Duodenal mucosa (tissue), 2 donors: Measurements from ENCODE around the gene FPGS.
"Not testable (repeated sequence)": the region's sequence is repeated elsewhere in the genome, so short reads cannot be mapped to it uniquely, and the experiment has no call there.

Experiments used
- H3K27ac ChIP-seq: one replicate; pipeline ENCODE4 v1.7.0; 2013; ENCODE audit warnings: low read depth, low read length
- H3K27me3 ChIP-seq, 2 donors: one replicate each; pipeline ENCODE4 v1.7.0; 2013; ENCODE audit warnings: low read length in 2 of 2, control low read depth in 1 of 2; ENCODE audit not compliant: insufficient read depth in 2 of 2, control insufficient read depth in 1 of 2
- H3K36me3 ChIP-seq, 2 donors: one replicate each; pipeline ENCODE4 v1.7.0; 2013; ENCODE audit warnings: low read length in 2 of 2, control low read depth in 1 of 2; ENCODE audit not compliant: insufficient read depth in 2 of 2, control insufficient read depth in 1 of 2
- H3K4me1 ChIP-seq, 2 donors: one replicate each; pipeline ENCODE4 v1.7.0; 2013; ENCODE audit warnings: low read length in 2 of 2, control low read depth in 1 of 2; ENCODE audit not compliant: insufficient read depth in 2 of 2, control insufficient read depth in 1 of 2
- H3K4me3 ChIP-seq, 2 donors: one replicate each; pipeline ENCODE4 v1.7.0; 2013; ENCODE audit warnings: low read length in 2 of 2, low read depth in 1 of 2
- H3K9ac ChIP-seq, 2 donors: one replicate each; pipeline ENCODE4 v1.7.0; 2013; ENCODE audit warnings: low read length in 2 of 2, low read depth in 1 of 2
- H3K9me3 ChIP-seq, 2 donors: one replicate each; pipeline ENCODE4 v1.7.0; 2013; ENCODE audit warnings: low read length in 2 of 2, control low read depth in 1 of 2; ENCODE audit not compliant: control insufficient read depth in 1 of 2

The FPGS gene

DNA sequence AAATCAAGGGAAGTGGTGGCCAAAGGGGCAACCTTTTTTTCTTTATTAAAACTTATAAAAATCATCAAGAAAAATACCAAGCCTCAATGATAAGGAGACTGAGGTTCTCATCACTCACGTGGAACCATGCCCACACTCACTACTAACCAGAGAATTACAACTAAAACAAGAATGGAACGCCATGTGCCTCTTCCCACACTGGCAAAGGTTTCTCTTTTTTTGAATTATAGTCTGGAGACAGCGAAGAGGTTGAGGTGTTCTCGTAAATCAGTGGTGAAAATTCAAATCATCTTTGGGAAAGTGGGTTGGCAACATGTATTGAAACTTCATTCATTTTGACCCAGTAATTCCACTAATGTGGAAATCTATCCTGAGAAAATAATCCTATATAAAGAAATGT lies 19.4 kb downstream of the FPGS start:
- Histone ChIP-seq H3K9ac (no peak overlapping the region), H3K4me3 (no peak overlapping the region), H3K4me1 (peaks cover 0 to 3% of the 10 kb centered on the region in 2 donors), H3K9me3 (no peaks in the 10 kb centered on the region), H3K27ac (no peak overlapping the region), H3K27me3 (peaks cover 3 to 4% of the 10 kb centered on the region in 2 donors), H3K36me3 (peaks cover 4 to 41% of the 10 kb centered on the region in 2 donors)

DNA sequence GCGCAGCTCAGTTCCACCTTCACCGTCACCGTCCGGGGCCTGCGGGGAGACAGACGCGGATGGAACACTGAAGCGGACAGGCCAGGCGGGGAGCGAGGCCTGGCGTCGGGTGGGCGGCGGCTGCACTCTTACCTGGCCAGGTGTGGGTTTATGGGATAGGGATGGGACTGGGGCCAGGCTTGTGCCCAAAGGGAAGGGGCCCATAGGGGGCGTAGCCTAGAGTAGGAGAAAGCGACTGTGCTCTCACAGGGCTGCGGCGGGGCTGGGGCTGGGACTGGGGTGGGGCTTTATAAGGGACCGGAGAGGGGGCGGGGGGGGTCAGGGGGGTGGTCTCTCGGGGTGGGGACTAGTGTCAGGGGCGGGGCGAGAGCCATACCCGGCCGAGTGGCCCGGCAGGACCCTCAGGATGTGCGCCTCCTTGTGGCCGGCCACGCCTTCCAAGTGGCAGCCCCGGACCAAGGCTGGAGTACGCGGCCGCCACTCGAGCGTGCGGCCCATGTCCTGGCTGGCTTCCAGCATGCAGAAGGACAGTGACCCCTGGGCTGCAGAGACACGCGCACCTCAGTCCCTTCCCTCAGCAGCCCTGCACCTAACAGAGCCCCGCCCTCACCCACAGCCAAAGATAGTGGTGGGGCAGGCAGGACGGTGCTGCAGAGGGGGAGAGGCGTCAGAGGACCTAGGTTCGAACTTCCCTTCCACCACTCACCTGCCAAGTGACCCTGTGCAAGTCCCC lies 22.8 kb downstream of the FPGS start:
- H3K4me3 ChIP-seq, result no peak overlapping the region
- peaks cover 3 to 4% of the 10 kb centered on the region in 2 donors for H3K27me3 ChIP-seq
- H3K27ac ChIP-seq, result no peak overlapping the region
- H3K36me3 ChIP-seq, result peaks cover 0 to 22% of the 10 kb centered on the region in 2 donors
- peaks cover 7 to 22% of the 10 kb centered on the region in 2 donors for H3K4me1 ChIP-seq
- H3K9me3 ChIP-seq, result no peaks in the 10 kb centered on the region
- no peak overlapping the region for H3K9ac ChIP-seq

DNA sequence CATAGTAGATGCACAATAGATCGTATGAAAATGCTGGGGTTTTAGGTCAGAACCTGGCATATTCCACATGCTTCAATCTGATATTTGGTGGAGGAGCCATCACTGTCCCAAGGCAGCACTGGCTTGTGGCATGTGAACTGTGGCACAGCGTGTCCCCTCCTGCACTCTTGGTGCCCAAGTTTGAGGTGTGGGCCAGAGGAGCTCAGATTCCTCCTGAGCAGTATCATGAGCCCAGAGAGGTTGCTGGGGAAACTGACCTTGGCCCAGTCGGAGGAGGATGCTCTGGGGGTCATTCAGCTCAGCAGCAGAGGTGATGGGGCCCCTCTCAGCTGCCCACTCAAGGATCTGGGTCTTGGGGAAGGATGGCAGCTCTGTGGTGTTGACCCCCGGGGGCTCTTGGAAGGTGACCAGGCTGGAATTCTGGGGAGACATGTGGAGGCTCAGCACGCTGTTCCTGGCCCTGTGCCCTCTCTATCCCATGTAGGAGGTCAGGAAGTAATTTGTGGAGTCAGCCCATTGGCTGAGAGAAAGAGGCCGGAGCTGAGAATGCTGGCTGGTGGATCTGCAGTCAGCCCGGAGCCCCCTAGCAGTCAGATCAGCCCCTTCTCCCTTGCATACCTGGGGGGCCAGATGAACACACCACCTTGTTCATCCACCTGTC lies 23.7 kb downstream of the FPGS start:
- H3K27me3 ChIP-seq, result peaks cover 3 to 4% of the 10 kb centered on the region in 2 donors
- no peak overlapping the region for H3K4me3 ChIP-seq
- H3K9ac ChIP-seq, result no peak overlapping the region
- no peak overlapping the region for H3K27ac ChIP-seq
- no peaks in the 10 kb centered on the region for H3K9me3 ChIP-seq
- H3K36me3 ChIP-seq, result peaks cover 0 to 22% of the 10 kb centered on the region in 2 donors
- H3K4me1 ChIP-seq, result peaks cover 7 to 22% of the 10 kb centered on the region in 2 donors

DNA sequence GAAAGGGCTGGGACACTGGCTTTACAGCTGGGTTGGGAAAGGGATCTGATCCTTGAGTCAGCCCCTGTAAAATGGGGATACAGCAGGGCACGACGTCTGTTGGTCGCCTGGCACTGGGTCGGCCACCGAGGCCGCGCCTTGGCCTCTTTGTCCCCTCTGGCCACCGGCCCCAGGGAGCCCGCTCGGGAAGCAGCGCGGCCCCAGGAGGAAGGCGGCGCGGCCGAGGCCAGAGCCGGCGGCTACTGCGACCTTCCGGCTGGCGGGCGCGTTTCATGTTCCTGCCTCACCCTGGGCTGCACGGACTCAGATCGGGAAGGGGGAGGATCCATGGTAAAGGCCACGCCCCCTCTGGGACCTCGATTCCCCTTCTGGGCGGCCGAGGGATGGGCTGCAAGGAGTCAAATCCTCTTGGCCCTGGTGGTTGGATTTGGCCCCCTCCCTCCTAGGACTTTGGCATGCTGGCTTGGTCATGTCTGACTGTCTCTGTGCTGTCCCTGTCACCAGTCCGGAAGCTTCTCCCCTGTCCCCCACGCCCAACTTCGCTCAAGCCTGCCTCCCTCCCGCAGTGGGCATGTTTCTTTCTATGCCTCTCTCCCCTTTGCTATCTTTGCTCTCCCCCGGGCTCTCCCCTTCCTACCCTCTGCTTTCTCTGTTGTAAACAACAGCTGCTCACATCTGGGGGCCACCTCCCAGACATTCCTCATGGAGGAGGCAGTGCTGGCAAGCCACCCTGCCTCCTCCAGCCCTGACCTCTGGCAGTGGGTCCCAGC lies 25.8 kb downstream of the FPGS start:
- Histone ChIP-seq H3K27me3 (peaks cover 3 to 4% of the 10 kb centered on the region in 2 donors), H3K27ac (peak overlapping the region; percentile 20), H3K4me3 (peak overlapping the region; percentile 48 to 56), H3K9ac (peak overlapping the region; percentile 51 to 55), H3K36me3 (peaks cover 0 to 22% of the 10 kb centered on the region in 2 donors), H3K9me3 (no peaks in the 10 kb centered on the region), H3K4me1 (peaks cover 7 to 22% of the 10 kb centered on the region in 2 donors)

DNA sequence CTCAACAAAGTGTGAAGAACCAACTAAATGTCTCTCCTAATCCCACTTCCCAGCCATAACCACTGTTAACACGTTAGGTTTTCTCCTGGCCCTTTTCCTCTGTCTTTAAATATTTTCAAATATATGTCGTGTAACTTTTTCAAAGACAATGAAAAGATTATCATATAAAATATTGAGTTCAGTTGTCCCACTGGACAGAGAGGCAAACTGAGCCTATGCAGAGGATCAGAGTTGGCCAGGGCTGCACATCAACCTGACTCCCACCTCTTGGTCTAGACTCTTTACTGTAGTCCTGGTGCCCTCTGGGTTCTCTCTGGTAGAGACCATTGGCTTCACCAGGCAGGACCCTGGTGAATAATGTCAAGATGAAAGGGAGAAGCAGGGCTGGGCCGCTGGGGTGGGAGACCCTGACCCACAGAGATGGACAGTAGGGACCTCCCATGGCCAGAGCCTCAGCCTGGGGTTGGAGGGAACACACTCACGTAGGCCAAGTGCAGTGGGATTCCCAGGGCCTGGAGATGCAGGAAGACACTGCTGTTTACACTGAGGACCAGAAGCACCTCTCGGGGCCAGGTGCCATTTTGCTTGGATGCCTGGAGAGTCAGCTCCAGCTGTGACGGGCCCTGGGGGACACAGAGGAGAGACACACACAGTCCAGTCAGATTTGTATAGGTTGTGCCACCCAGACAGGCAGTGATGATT lies 26.7 kb downstream of the FPGS start:
- Histone ChIP-seq H3K9ac (no peak overlapping the region), H3K36me3 (peaks cover 0 to 17% of the 10 kb centered on the region in 2 donors), H3K27ac (peak overlapping the region; percentile 10), H3K4me3 (no peak overlapping the region), H3K27me3 (peaks cover 3 to 4% of the 10 kb centered on the region in 2 donors), H3K4me1 (peaks cover 7 to 22% of the 10 kb centered on the region in 2 donors), H3K9me3 (no peaks in the 10 kb centered on the region)

DNA sequence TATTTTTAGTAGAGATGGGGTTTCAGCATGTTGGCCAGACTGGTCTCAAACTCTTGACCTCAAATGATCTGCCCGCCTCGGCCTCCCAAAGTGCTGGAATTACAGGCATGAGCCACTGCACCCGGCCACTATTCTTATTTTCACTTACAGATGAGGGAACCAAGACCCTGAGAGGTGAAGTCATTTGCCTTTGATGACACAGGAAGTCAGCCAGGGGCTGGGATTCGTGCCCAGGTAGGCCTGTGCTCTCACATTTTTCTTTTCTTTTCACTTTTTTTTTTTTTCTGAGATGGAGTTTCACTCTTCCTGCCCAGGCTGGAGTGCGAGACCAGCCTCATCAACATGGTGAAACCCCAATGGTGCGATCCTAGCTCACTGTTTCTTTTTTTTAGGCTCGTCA lies 29.6 kb downstream of the FPGS start:
- H3K27me3 ChIP-seq, result no peaks in the 10 kb centered on the region

DNA sequence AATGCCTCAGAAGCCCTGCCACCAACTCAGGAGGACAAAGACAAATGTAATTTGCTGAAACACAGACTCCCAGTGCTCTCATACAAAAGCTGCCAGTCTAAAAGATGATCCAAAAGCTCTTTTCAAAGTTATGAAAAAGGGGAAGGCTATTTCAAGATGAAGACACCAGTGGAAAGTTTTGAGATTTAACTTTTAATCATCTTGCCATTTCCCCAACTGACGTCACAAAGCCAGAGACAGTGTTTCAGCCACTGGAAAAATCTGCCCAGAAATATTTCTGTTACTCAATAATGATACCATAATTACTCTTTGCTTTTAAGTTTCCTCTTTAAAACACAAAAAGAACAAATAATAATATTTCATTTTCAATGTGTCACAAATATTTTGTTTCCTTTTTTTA lies 30.9 kb downstream of the FPGS start:
- Histone ChIP-seq H3K27me3 (no peaks in the 10 kb centered on the region), H3K9ac (no peak overlapping the region), H3K4me3 (no peak overlapping the region), H3K4me1 (peaks cover 32 to 33% of the 10 kb centered on the region in 2 donors), H3K27ac (no peak overlapping the region), H3K36me3 (peaks cover 0 to 4% of the 10 kb centered on the region in 2 donors), H3K9me3 (no peaks in the 10 kb centered on the region)

More for the DNA sequence above, 29.6 kb downstream of the FPGS start:
- Histone ChIP-seq H3K9me3 (no peaks in the 10 kb centered on the region), H3K27ac (no peak overlapping the region), H3K4me1 (peaks cover 25 to 30% of the 10 kb centered on the region in 2 donors), H3K36me3 (peaks cover 0 to 4% of the 10 kb centered on the region in 2 donors), H3K4me3 (no peak overlapping the region), H3K9ac (no peak overlapping the region)

DNA sequence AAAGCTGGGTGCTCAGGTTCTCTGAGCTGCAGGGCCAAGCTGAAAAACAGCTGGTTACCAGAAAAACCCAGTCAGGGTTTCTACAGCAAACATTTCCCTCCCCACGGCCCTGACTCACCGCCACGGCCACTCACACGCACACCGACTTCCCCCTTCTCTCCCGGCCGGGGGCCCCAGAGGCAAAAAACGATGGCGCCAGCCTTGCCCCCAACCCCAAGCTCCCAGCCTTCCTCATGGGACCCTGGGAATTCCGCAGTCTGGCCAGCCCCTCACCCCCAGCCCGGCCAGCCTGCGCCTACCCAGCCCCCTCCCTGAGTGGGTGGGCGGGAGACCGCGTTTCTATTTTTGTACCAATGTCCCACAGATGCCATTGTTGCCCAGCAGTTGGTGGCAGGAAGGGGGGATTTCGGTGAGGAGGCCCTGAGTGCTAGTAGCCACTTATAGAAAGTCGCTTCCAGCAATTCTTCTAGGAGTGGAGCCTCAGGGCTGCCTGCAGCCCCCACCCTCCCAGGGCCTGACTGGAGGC lies 33.4 kb downstream of the FPGS start:
- Histone ChIP-seq H3K4me3 (no peak overlapping the region), H3K9me3 (no peaks in the 10 kb centered on the region)

DNA sequence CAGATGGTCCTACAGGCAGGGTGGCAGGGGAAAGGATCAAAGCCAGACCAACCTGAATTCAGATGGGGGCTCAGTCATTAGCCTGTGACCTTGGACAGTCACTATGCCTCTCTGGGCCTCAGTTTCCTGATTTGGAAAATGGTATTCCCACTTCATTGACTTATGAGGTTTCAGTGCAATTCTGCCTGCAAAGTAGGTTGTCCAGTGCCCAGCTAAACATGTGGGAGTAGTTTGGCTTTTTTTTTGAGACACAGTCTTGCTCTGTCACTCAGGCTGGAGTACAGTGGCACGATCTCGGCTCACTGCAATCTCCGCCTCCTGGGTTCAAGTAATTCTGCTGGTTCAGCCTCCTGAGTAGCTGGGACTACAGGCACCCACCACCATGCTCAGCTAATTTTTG lies 33.9 kb downstream of the FPGS start:
- peak overlapping the region in 1 of 2 donors; percentile 33 for H3K9ac ChIP-seq
- not testable (repeated sequence) for H3K27me3 ChIP-seq, H3K36me3 ChIP-seq, H3K4me3 ChIP-seq, H3K9me3 ChIP-seq
- H3K27ac ChIP-seq, result peak overlapping the region; percentile 75
- peaks cover 30 to 34% of the 10 kb centered on the region in 2 donors for H3K4me1 ChIP-seq

More for the DNA sequence above, 33.4 kb downstream of the FPGS start:
- Histone ChIP-seq H3K36me3 (peaks cover 0 to 3% of the 10 kb centered on the region in 2 donors), H3K4me1 (peaks cover 30 to 34% of the 10 kb centered on the region in 2 donors), H3K9ac (peak overlapping the region in 1 of 2 donors; percentile 33), H3K27ac (peak overlapping the region; percentile 75), H3K27me3 (no peaks in the 10 kb centered on the region)
